GM19351 (cell line): ENCODE measurements around the gene CPLANE1.
"Not testable (repeated sequence)": the region's sequence is repeated elsewhere in the genome, so short reads cannot be mapped to it uniquely, and the experiment has no call there.

Experiments
- ATAC-seq: cut with Tn5 transposase; IDR thresholded peaks from one replicate; pipeline ENCODE4 v1.9.1; 2021; ENCODE audit warnings: mild to moderate bottlenecking, moderate library complexity; ENCODE audit not compliant: unreplicated experiment

The CPLANE1 gene

GRCh38 chr5:37248970-37249814, at the start of gene CPLANE1:
TSS of gene CPLANE1 (minus strand) at chr5:37249376. CDS start at chr5:37247698, 1,678 bp downstream.
- peak; percentile 76 for ATAC-seq

GRCh38 chr5:37296313-37296712, 47.1 kb upstream of the CPLANE1 start:
- ATAC-seq: not testable (repeated sequence)

- no peak for ATAC-seq
Measured at GRCh38 chr5:37283214-37283820, 34.1 kb upstream of the CPLANE1 start.

GRCh38 chr5:37275511-37275910, 26.3 kb upstream of the CPLANE1 start:
- ATAC-seq: no peak

DNA sequence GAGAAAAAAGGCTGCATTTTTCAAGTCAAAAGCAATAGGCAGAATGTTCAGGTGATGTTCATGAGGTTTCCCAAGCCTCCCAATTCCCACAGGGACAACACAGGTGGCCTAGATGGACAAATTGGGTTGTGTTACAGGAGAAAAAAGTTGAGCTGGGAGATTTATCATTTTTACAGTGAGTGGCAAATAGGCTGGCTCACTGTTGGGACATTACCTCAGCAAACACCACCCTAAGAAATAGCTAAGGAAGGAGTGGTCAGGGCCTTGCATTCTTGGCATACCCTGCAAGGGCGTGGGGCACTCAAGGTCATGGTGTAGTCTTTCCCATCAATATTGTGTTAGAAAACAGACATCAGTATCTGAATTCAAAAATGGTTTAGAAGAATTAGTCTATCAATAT, 23.3 kb upstream of the CPLANE1 start:
- no peak for ATAC-seq

- ATAC-seq: not testable (repeated sequence)
Measured at GRCh38 chr5:37268100-37268499, 18.9 kb upstream of the CPLANE1 start.

- ATAC-seq: no peak
Measured at GRCh38 chr5:37255774-37256358, 6.7 kb upstream of the CPLANE1 start.

- no peak for ATAC-seq
Measured at GRCh38 chr5:37254581-37254980, 5.4 kb upstream of the CPLANE1 start.

DNA sequence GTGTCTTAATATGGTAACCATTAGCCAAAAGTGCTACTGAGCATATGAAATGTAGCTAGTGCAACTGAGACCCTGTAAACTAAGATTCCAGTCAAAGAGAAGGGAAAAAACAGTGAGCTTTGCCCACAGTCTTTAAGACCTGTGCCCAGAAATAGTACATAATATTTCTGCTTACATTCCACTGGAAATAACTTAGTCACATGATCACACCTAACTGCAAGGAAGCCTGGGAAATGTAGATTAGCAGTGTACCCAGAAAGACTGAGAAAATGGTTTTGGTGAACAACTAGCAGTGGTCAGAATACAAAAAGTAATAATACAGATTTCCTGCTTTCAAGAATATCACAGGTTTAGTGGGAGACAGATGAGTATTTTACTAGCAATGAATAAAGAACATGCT, 2.5 kb upstream of the CPLANE1 start:
- no peak for ATAC-seq

- peak; percentile 3 for ATAC-seq
Measured at GRCh38 chr5:37249815-37250164, 614 bp upstream of the CPLANE1 start.

DNA sequence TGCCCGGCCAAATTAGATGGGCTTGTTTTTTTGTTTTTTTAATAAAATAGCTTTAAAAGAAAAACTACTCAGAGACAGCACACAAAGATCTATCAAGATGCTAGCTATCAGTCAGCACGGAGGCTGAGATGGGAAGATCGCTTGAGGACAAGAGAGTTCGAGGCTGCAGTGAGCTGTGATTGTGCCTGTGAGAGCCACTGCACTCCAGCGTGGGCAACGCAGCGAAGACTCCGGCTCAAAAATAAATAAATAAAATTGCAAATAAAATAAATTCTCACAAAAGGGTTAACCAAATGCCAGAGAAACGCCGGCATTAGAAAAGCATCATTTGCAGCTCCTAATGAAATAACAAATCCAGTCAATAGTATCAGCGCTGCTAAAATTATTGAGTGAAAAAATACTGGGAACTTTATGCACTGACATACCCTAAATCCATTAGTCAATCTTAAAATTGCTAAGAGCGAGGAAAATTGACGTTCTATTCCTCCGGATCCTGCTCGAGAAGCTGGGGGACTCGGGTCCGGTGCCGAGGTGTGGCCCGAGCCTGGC, 681 bp downstream of the CPLANE1 start:
- no peak for ATAC-seq

- no peak for ATAC-seq
Measured at GRCh38 chr5:37247496-37247895, 1.7 kb downstream of the CPLANE1 start.

- no peak for ATAC-seq
Measured at GRCh38 chr5:37247036-37247435, 2.1 kb downstream of the CPLANE1 start.

GRCh38 chr5:37234288-37234687, 14.9 kb downstream of the CPLANE1 start:
- ATAC-seq: no peak

- no peak for ATAC-seq
Measured at GRCh38 chr5:37226377-37226776, 22.8 kb downstream of the CPLANE1 start.

GRCh38 chr5:37222181-37222580, 27.0 kb downstream of the CPLANE1 start:
- no peak for ATAC-seq

DNA sequence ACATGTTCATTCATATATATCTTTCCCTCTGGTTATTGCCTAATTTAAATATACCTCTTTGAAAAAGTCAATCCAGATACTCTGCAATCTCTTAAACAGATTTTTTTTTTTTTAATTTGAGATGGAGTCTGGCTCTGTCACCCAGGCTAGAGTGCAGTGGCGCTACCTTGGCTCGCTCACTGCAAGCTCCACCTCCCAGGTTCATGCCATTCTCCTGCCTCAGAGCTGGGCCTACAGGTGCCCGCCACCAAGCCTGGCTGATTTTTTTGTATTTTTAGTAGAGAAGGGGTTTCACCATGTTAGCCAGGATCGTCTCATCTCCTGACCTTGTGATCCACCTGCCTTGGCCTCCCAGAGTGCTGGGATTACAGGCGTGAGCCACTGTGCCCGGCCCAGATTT, 28.8 kb downstream of the CPLANE1 start:
- ATAC-seq: not testable (repeated sequence)

GRCh38 chr5:37219384-37219783, 29.8 kb downstream of the CPLANE1 start:
- not testable (repeated sequence) for ATAC-seq

GRCh38 chr5:37217976-37218375, 31.2 kb downstream of the CPLANE1 start:
- no peak for ATAC-seq

DNA sequence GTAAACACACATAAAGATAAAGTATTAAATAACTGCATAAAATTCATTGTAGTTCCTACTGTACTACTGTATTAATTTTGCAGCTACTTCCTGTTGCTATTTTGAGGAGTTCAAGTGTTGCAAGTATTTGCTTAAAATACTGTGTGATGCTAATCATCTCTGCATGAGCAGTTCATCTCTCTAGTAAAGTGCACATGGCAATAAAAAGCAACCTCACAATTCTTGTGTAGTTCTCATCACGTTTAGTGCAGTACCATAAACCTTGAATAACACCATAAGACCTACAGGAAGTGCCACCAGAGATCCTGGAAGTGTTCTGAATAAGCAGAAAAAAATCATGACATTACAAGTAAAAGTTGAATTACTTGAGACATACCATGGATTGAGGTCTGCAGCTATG, 34.6 kb downstream of the CPLANE1 start:
- no peak for ATAC-seq

DNA sequence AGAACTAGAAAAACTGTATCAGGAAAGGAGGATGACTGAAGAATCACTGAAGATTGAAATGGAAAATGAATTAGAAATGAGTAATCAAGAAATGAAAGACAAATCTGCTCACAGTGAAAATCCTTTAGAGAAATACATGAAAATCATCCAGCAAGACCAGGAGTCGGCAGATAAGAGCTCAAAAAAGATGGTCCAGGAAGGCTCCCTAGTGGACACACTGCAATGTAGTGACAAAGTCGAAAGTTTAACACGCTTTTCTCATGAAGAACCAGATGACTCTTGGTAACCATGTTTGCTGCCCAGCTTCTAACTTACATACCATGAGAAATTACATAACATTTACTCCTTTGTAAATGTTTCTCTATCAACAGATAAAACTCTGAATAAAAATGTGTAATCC, 37.1 kb downstream of the CPLANE1 start:
- no peak for ATAC-seq

GRCh38 chr5:37211661-37212060, 37.5 kb downstream of the CPLANE1 start:
- ATAC-seq: no peak
